Hepatocyte (in vitro differentiated cells): ENCODE data around the gene SLC30A5.

Experiments used
- CTCF ChIP-seq: fragments of 200-600 bp; sonication (generic); IDR thresholded peaks from 2 replicates; pipeline ENCODE4 v1.5.1; 2016; ENCODE audit warnings: antibody characterized with exemption, mild to moderate bottlenecking; ENCODE audit not compliant: poor library complexity
- EZH2 ChIP-seq: fragments of 200-600 bp; sonication (generic); IDR thresholded peaks from 2 replicates; pipeline ENCODE4 v1.6.1; 2016; ENCODE audit warnings: antibody characterized with exemption, mild to moderate bottlenecking, borderline replicate concordance
- EZH2phosphoT487 ChIP-seq: fragments of 200-600 bp; sonication (generic); IDR thresholded peaks from one replicate; pipeline ENCODE4 v1.6.1; 2018; ENCODE audit warnings: antibody characterized with exemption, mild to moderate bottlenecking, low read depth, moderate library complexity; ENCODE audit not compliant: unreplicated experiment, severe bottlenecking

DNA sequence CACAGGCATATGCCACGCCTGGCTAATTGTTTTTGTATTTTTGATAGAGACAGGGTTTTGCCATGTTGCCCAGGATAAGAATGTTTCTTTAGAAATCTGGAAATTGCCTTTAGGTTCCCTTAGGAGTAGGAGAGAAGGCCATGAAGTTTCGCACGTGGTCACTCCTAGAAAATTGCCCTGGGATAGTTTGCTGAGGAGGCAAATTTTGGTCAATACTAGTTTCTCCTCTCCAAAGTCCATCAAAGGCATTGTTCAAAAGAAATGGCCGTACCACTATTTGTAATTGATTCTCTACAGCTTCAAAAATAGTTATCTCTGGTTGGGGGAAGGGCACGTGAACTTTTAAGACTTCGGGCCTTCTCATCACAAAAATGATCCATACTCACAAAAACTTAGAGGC, 845 bp upstream of the SLC30A5 start:
- no peak for TF ChIP-seq CTCF
- TF ChIP-seq EZH2, result no peak
- no peak for TF ChIP-seq EZH2phosphoT487
